Measurements from ENCODE around the gene OMP. TPM values are rescaled to one million over a fixed set of nuclear protein-coding genes. Genes with fewer than 3 reads are reported as not detected.

OMP gene
- total and polyA plus RNA-seq, 2 of the 13 experiments (the other 11 are each of a cell fraction or from before 2014, with no cell fraction given), result not detected

GRCh38 chr11:77127920-77128691, 25.5 kb downstream of the OMP start, which contains the start of gene MYO7A (continued):
- TF ChIP-seq SP5 (CRISPR knock-in tag; IDR thresholded peaks at IDR 0.05; ENCODE audit: borderline replicate concordance, low read depth) (peak; percentile 97), HNF4G (IDR thresholded peaks at IDR 0.05; ENCODE audit: borderline replicate concordance, low read depth, low read length) (no peak), HNF4G (CRISPR knock-in tag; IDR thresholded peaks at IDR 0.05; ENCODE audit: borderline replicate concordance, low read depth) (0 out of 2 replicates have a peak, but pooled peaks have one; percentile 50), ZNF740 (CRISPR knock-in tag; IDR thresholded peaks at IDR 0.05) (no peak), FOSL2 (CRISPR knock-in tag; IDR thresholded peaks at IDR 0.05) (peak; percentile 61; the same call in 1 of the 2 replicates), ZNF501 (CRISPR knock-in tag; IDR thresholded peaks at IDR 0.05) (0 out of 2 replicates have a peak, but pooled peaks have one; percentile 14), SMAD3 (CRISPR knock-in tag; IDR thresholded peaks at IDR 0.05) (0 out of 2 replicates have a peak, but pooled peaks have one; percentile 44), JUND (CRISPR knock-in tag; IDR thresholded peaks at IDR 0.05) (0 out of 2 replicates have a peak, but pooled peaks have one; percentile 70), SMYD3 (CRISPR knock-in tag; IDR thresholded peaks at IDR 0.05) (no peak), ZNF557 (CRISPR knock-in tag; IDR thresholded peaks at IDR 0.05) (no peak), SRY (CRISPR knock-in tag; IDR thresholded peaks at IDR 0.05) (no peak), ZNF331 (CRISPR knock-in tag; IDR thresholded peaks at IDR 0.05) (peak; percentile 85), ZFP36L1 (CRISPR knock-in tag; IDR thresholded peaks at IDR 0.05) (peak; percentile 54; the same call in 1 of the 2 replicates), TFDP1 (CRISPR knock-in tag; IDR thresholded peaks at IDR 0.05; ENCODE audit: borderline replicate concordance) (peak; percentile 33; the same call in 1 of the 2 replicates), IRF9 (CRISPR knock-in tag; IDR thresholded peaks at IDR 0.05; ENCODE audit: borderline replicate concordance) (peak; percentile 71), GFI1 (CRISPR knock-in tag; IDR thresholded peaks at IDR 0.05; ENCODE audit: borderline replicate concordance) (no peak)
- TF ChIP-seq, protein P1, sequence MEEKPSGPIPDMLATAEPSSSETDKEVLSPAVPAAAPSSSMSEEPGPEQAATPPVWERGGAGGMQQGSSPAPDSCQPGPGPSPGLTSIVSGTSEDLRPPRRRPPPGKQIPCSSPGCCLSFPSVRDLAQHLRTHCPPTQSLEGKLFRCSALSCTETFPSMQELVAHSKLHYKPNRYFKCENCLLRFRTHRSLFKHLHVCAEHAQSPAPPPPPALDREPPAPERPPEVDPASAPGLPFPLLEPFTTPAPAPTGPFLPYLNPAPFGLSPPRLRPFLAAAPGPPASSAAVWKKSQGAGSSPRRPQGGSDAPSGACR (CRISPR knock-in tag; IDR thresholded peaks at IDR 0.05), result peak; percentile 89; the same call in 1 of the 2 replicates
- TF ChIP-seq, protein P2, sequence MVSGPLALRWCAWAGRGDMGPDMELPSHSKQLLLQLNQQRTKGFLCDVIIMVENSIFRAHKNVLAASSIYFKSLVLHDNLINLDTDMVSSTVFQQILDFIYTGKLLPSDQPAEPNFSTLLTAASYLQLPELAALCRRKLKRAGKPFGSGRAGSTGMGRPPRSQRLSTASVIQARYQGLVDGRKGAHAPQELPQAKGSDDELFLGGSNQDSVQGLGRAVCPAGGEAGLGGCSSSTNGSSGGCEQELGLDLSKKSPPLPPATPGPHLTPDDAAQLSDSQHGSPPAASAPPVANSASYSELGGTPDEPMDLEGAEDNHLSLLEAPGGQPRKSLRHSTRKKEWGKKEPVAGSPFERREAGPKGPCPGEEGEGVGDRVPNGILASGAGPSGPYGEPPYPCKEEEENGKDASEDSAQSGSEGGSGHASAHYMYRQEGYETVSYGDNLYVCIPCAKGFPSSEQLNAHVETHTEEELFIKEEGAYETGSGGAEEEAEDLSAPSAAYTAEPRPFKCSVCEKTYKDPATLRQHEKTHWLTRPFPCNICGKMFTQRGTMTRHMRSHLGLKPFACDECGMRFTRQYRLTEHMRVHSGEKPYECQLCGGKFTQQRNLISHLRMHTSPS (CRISPR knock-in tag; IDR thresholded peaks at IDR 0.05; ENCODE audit: low read depth), result peak; percentile 73; the same call in 1 of the 2 replicates
- TF ChIP-seq, protein P3, sequence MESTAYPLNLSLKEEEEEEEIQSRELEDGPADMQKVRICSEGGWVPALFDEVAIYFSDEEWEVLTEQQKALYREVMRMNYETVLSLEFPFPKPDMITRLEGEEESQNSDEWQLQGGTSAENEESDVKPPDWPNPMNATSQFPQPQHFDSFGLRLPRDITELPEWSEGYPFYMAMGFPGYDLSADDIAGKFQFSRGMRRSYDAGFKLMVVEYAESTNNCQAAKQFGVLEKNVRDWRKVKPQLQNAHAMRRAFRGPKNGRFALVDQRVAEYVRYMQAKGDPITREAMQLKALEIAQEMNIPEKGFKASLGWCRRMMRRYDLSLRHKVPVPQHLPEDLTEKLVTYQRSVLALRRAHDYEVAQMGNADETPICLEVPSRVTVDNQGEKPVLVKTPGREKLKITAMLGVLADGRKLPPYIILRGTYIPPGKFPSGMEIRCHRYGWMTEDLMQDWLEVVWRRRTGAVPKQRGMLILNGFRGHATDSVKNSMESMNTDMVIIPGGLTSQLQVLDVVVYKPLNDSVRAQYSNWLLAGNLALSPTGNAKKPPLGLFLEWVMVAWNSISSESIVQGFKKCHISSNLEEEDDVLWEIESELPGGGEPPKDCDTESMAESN (CRISPR knock-in tag; conservative IDR thresholded peaks at IDR 0.05), result peak; percentile 49; the same call in 1 of the 2 replicates
- TF ChIP-seq, protein P4, sequence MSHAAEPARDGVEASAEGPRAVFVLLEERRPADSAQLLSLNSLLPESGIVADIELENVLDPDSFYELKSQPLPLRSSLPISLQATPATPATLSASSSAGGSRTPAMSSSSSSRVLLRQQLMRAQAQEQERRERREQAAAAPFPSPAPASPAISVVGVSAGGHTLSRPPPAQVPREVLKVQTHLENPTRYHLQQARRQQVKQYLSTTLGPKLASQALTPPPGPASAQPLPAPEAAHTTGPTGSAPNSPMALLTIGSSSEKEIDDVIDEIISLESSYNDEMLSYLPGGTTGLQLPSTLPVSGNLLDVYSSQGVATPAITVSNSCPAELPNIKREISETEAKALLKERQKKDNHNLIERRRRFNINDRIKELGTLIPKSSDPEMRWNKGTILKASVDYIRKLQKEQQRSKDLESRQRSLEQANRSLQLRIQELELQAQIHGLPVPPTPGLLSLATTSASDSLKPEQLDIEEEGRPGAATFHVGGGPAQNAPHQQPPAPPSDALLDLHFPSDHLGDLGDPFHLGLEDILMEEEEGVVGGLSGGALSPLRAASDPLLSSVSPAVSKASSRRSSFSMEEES (CRISPR knock-in tag; IDR thresholded peaks at IDR 0.05), result peak; percentile 44; the same call in 1 of the 2 replicates

All from HepG2 (cell line).